K562 (cell line): ENCODE results near the gene MAP2K7.

Experiments used
- CTCF ChIP-seq, 3 experiments: IDR thresholded peaks in 2 of 3; conservative IDR thresholded peaks in 1 of 3; 2 replicates each; pipeline ENCODE4 v1.5.1; 2011 to 2012; ENCODE audit warnings: low read length in 3 of 3, mild to moderate bottlenecking in 3 of 3, control low read depth in 2 of 3, improper control_type of control experiment in 1 of 3, inconsistent platforms in 1 of 3, low read depth in 1 of 3, mixed read lengths in 1 of 3, moderate library complexity in 1 of 3; ENCODE audit not compliant: insufficient read depth in 2 of 3
- ETV6 ChIP-seq, 3 experiments: fragments of 150-350 bp in 1 of 3; sonication (generic) in 1 of 3; formaldehyde crosslinking in 1 of 3; IDR thresholded peaks; 2 replicates each; pipeline versions ENCODE4 v1.6.1 to v1.8.0; 2014 to 2022; ENCODE audit warnings: borderline replicate concordance in 2 of 3, low read depth in 2 of 3, antibody characterized with exemption in 1 of 3, low read length in 1 of 3, mild to moderate bottlenecking in 1 of 3, missing genetic modification reagents in 1 of 3
- HCFC1 ChIP-seq: IDR thresholded peaks from 2 replicates; pipeline ENCODE4 v1.6.1; 2012; ENCODE audit warnings: low read depth, low read length, improper control_type of control experiment
- MCM7 ChIP-seq, 2 experiments: fragments of 450-650 bp; IDR thresholded peaks; 2 replicates each; pipeline ENCODE4 v1.6.1; 2016 to 2018
- PBX2 ChIP-seq, 2 experiments: IDR thresholded peaks in 1 of 2; conservative IDR thresholded peaks in 1 of 2; 2 replicates each; pipeline ENCODE4 v1.6.1; 2016; ENCODE audit warnings: low read depth in 2 of 2, mild to moderate bottlenecking in 1 of 2, missing compliant biosample characterization in 1 of 2, missing genetic modification characterization in 1 of 2, moderate library complexity in 1 of 2
- POLR2AphosphoS2 ChIP-seq: IDR thresholded peaks from 2 replicates; pipeline ENCODE4 v1.6.1; 2012; ENCODE audit warnings: low read length, improper control_type of control experiment
- POLR2AphosphoS5 ChIP-seq: IDR thresholded peaks from 2 replicates; pipeline ENCODE4 v1.6.1; 2011; ENCODE audit warnings: mild to moderate bottlenecking, low read depth, low read length, moderate library complexity; ENCODE audit not compliant: control insufficient read depth, insufficient read depth
- PRDM10 ChIP-seq: fragments of 450-650 bp; IDR thresholded peaks from 2 replicates; pipeline ENCODE4 v1.6.1; 2018; ENCODE audit not compliant: partially characterized antibody
- ZNF121 ChIP-seq: sonication (generic); formaldehyde crosslinking; conservative IDR thresholded peaks from 2 replicates; pipeline ENCODE4 v1.8.0; 2022; ENCODE audit warnings: missing genetic modification reagents
- ZNF354B ChIP-seq: fragments of 250-450 bp; sonication (Bioruptor Pico); IDR thresholded peaks from 2 replicates; pipeline ENCODE4 v1.4.0; 2020
- ZNF586 ChIP-seq: fragments of 450-650 bp; formaldehyde crosslinking; conservative IDR thresholded peaks from 2 replicates; pipeline ENCODE4 v1.4.0; 2020; ENCODE audit warnings: mild to moderate bottlenecking, moderate library complexity

GRCh38 chr19:7915250-7916102 is 11.8 kb downstream of the MAP2K7 start:
- TF ChIP-seq ZNF354B (CRISPR knock-in tag) (no peak), POLR2AphosphoS5 (no peak), CTCF (IDR thresholded peaks at IDR 0.05 in 2 of 3, conservative IDR thresholded peaks at IDR 0.05 in 1 of 3; ENCODE audit: insufficient read depth in 2 of 3, low read depth in 1 of 3, low read length in 3 of 3) (no peak), POLR2AphosphoS2 (no peak; the same call in 1 of the 2 replicates), MCM7 (IDR thresholded peaks at IDR 0.05) (no peak), PBX2 (CRISPR knock-in tag; IDR thresholded peaks at IDR 0.05; ENCODE audit: low read depth) (no peak), PBX2 (tag; conservative IDR thresholded peaks at IDR 0.05; ENCODE audit: low read depth) (no peak), ZNF121 (CRISPR knock-in tag) (no peak), ETV6 (IDR thresholded peaks at IDR 0.05; ENCODE audit: borderline replicate concordance in 1 of 2, low read depth in 2 of 2, low read length in 1 of 2) (no peak), ETV6 (CRISPR knock-in tag; IDR thresholded peaks at IDR 0.05; ENCODE audit: borderline replicate concordance) (no peak), PRDM10 (no peak), HCFC1 (no peak), ZNF586 (CRISPR knock-in tag) (no peak)
